B cell (primary cell): ENCODE results near the gene NLGN1.

Experiments
- EZH2 ChIP-seq: IDR thresholded peaks from 2 replicates; pipeline ENCODE4 v1.6.1; 2012; ENCODE audit warnings: borderline replicate concordance, low read depth, mild to moderate bottlenecking, moderate library complexity, low read length; ENCODE audit not compliant: insufficient read depth, poor library complexity, severe bottlenecking
- TF ChIP-seq, protein P1 (sequence below): fragments of 200-600 bp; IDR thresholded peaks from one replicate; pipeline ENCODE4 v1.8.0; 2022; ENCODE audit warnings: antibody characterized with exemption, mild to moderate bottlenecking

DNA sequence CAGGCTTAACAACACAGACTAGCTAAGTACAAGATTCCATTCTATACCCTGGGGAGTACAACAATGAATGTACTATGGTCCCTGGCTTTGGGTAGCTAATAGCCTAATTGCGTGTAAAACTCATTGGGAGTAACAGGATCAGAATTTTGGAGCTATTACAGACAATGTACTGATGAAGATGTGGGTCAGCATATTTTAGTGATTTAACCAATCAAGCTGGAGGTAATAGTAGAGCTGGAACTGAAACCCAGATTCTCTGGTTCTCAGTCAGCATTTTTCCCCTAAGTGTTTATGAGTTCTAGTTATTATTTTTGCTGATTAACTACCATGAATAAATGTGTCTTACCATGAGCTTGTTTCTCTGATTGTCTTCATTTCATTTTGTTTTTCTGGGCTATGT lies 578.7 kb downstream of the NLGN1 start:
- TF ChIP-seq, protein P1, sequence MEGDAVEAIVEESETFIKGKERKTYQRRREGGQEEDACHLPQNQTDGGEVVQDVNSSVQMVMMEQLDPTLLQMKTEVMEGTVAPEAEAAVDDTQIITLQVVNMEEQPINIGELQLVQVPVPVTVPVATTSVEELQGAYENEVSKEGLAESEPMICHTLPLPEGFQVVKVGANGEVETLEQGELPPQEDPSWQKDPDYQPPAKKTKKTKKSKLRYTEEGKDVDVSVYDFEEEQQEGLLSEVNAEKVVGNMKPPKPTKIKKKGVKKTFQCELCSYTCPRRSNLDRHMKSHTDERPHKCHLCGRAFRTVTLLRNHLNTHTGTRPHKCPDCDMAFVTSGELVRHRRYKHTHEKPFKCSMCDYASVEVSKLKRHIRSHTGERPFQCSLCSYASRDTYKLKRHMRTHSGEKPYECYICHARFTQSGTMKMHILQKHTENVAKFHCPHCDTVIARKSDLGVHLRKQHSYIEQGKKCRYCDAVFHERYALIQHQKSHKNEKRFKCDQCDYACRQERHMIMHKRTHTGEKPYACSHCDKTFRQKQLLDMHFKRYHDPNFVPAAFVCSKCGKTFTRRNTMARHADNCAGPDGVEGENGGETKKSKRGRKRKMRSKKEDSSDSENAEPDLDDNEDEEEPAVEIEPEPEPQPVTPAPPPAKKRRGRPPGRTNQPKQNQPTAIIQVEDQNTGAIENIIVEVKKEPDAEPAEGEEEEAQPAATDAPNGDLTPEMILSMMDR = no peak
- no peak for TF ChIP-seq EZH2
